Left cardiac atrium (tissue), 4 donors: Measurements from ENCODE around the gene UTS2R. TPM values are rescaled to one million over a fixed set of nuclear protein-coding genes. Genes with fewer than 3 reads are reported as not detected.
A peak's percentile ranks its signal among the peaks of the same experiment; 100 is the strongest.

Source experiments
- ATAC-seq, 2 donors: fragments of 200-7000 bp; cut with Tn5 transposase; one replicate each; pipeline ENCODE4 v1.9.1; 2020; ENCODE audit warnings: mild to moderate bottlenecking in 2 of 2, moderate library complexity in 2 of 2
- DNase-seq: peaks from one replicate; pipeline ENCODE4 v3.0.0-alpha.2; 2020
- intact Hi-C, 2 donors: fragments of 100-400 bp; cut with DNase I; formaldehyde crosslinking; loops; one replicate each; pipeline versions ENCODE4 v1.14.1 to v1.15.1; 2022 to 2023
- long read RNA-seq: library from polyadenylated mRNA; unstranded; transcript quantifications from one replicate; pipeline ENCODE4 v2.0.0, GENCODE V29; 2021
- total RNA-seq, 2 donors: library from RNA; stranded (reverse); fragmentation: NEBNext Ultra II Directional; extraction: Animal tissue kit (Norgen Biotek cat#: 25700); gene quantifications; one replicate each; pipeline ENCODE4 v1.2.1, GENCODE V29; 2021
- donor health status: DM: no; HTN: yes; CAD: no.
- donor health status: DM: no; HTN: yes; CAD: no; lungs with severe emphysema.
- donor health status: DM: yes; HTN: yes; CAD: no.
- donor health status: Dilated cardiomyopathy.

The UTS2R gene
- 1 to 10 TPM in 1 of 2 donors, under 1 TPM in 1; 0.32 to 1.4 TPM for total RNA-seq
- long read RNA-seq = 0 reads

GRCh38 chr17:82371333-82372248 is at the start of gene UTS2R:
TSS of gene UTS2R (plus strand) at chr17:82371765. CDS start at chr17:82374325, 2,560 bp downstream.
- DNase-seq (peak; percentile 16), ATAC-seq (peak in 1 of 2 donors; percentile 36)
- intact Hi-C loops = no loop called here

DNA sequence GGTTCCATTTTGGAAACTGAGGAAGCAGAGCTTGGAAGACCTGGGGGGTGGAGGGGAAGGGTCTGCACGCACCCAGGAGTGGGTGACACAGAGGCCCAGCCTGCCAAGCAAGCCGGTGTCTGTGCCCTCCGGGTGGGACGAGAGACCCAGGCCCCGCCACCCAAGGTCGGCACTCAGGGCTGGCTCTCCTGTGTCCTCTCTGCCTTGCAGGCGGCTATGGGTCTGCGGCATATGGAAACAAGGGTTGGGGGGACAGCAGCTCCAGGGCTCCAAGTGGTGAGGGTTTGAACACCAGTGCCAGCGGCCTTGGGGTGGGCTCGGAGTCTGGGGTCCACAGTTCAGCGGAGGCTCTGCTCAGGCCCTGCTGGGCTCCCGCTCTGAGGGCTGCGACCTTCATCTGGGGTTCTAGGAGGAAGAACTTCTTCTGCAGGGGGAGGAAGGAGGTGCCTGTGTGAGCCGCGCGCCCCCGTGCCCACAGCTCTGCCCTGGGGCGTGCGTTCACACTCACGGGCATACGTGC is 49.6 kb upstream of the UTS2R start:
- ATAC-seq (no peak), DNase-seq (no peak)
- intact Hi-C loops = loop anchor here (2.0 to 5.0 kb wide), 4 partner anchors 85 to 115 kb away; no protein-coding TSS in a partner anchor

DNA sequence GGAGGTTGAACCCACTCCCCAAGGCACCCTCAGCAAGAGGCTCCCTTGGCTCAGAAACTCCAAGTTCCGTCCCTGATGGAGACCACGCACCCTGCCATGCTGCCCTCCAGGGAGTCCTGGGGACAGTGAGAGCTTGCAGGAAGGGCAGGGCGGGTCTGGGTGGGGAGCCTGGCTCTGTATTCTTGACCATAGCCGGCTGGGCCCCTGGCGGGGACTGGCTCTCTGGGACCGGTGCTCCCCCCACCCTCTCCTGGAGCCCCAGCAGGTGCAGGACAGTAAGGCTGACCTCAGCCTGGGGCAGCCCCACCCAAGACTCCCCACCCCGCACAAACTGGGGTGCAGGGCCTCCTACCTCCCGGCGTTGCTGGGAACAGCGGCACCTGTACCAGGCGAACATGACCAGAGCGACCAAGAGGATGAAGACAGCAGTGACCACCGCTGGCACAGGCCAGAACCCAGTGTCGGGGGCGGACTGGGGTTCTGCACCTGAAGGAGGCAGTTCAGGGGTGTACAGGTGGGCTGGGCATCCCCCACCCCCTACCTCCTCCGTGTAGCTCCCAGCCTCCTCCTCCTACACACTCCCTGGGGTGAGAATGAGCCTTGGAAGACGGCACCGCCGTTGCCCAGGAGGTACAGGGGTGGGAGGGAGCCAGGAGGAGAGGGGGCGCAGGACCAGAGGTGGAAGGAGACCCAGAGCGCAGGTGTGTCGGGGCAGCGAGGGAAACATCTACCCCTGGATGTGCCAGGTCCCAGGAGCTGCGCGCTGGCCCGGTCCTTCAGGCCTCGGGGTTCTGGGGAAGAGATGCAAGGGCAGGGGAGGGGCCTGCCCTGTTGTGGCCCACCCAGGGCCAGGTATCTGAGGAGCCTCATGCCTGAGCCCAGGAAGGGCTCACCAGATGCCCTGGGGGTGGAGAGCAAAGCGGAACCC is 48.8 kb upstream of the UTS2R start:
- DNase-seq (peak; percentile 15), ATAC-seq (no peak)
- intact Hi-C loops = loop anchor here (5.0 kb wide), 2 partner anchors 85 to 115 kb away; no protein-coding TSS in a partner anchor

- ATAC-seq (no peak), DNase-seq (peak; percentile 23)
- intact Hi-C loops = loop anchor here (5.0 kb wide), 2 partner anchors 86 to 116 kb away; no protein-coding TSS in a partner anchor
Observed at GRCh38 chr17:82323514-82324234, 47.9 kb upstream of the UTS2R start.

DNA sequence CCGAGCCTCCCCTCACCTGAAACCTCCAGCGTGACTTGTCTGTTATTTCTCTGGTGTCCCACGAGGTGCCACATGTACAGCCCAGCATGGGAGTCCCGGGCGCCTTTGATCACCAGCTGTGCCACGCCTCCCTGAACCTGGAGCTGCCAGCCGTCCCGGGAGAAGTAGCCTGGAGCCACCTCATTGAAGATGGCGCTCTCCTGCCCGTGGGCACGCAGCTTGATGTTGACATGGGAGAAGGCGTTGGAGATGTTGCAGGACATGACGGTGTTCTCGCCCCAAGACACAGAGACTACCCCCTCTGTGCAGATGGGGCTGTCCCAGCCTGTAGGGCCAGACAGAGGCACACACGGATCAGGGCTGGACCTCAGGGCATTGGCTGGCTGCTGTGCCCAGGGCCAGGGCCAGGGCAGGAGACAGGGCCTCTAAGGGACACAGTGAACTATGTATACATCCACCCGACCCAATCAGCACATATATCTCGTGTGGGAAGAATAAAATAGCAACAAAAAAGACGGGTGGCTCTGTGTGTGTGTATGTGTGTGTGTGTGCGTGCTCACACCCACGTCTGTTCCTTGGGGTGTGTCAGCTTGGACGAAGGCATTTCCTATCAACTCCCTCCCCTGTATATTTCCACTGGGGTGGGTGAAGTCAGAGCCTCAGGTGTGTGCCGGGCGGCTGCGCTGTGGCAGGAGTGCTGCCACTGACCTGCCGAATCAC is 46.8 kb upstream of the UTS2R start:
- intact Hi-C loops = loop anchor here (5.0 kb wide), 2 partner anchors 87 to 117 kb away; no protein-coding TSS in a partner anchor
- DNase-seq (peak; percentile 14), ATAC-seq (no peak)

- intact Hi-C loops = no loop called here
- ATAC-seq = no peak
- peak; percentile 20 for DNase-seq
Observed at GRCh38 chr17:82325286-82326180, 46.0 kb upstream of the UTS2R start.

GRCh38 chr17:82327289-82327688 is 44.3 kb upstream of the UTS2R start:
- DNase-seq (no peak), ATAC-seq (no peak)
- intact Hi-C loops = no loop called here

- intact Hi-C loops = no loop called here
- no peak for ATAC-seq
- no peak for DNase-seq
Observed at GRCh38 chr17:82327757-82328140, 43.8 kb upstream of the UTS2R start.

DNA sequence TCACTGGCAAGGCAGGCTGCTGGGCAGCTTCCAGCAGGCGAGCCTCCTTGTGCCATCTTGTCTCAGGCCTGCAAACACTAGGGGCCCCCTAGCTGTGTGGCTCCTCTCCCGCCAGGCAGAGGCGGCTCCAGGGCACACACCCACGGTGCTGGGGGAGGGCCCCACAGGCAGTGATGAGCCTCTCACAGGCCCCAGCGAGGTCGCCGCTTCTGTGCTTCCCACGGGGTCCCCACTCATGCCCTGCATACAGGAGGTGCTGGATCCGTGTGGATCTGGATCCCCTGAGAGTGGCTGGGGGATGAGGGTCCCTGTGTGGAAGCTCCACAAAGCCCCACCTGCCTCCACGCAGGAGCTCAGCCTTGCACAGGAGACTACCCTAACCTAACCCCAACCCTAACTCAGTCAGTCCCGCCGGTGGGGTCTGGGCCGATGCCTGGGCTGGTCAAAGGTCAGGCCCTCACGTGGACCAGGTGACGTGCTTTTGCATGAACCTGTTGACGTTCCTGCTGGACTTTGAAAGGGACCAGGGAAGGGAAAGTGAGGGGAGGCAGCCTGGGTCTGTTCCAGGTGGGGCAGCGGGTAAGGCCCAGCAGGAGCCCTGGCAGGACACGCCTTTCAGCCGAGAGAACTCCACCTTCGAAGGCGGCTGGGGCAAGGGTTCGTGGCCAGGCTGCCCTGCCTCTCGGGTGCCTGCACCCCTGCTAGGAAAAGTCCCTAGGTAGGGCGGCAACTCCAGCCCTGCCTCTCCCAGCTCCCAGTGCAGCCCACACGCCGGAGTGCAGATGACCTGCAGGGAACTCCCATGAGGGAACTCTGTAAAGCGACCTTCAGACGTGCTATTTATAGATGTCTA is 43.2 kb upstream of the UTS2R start:
- intact Hi-C loops = no loop called here
- ATAC-seq = no peak
- peak; percentile 23 for DNase-seq

- ATAC-seq (no peak), DNase-seq (peak; percentile 18)
- intact Hi-C loops = no loop called here
Observed at GRCh38 chr17:82328994-82329507, 42.5 kb upstream of the UTS2R start.

- DNase-seq = peak; percentile 21
- intact Hi-C loops = no loop called here
- no peak for ATAC-seq
Observed at GRCh38 chr17:82329683-82330321, 41.8 kb upstream of the UTS2R start.

DNA sequence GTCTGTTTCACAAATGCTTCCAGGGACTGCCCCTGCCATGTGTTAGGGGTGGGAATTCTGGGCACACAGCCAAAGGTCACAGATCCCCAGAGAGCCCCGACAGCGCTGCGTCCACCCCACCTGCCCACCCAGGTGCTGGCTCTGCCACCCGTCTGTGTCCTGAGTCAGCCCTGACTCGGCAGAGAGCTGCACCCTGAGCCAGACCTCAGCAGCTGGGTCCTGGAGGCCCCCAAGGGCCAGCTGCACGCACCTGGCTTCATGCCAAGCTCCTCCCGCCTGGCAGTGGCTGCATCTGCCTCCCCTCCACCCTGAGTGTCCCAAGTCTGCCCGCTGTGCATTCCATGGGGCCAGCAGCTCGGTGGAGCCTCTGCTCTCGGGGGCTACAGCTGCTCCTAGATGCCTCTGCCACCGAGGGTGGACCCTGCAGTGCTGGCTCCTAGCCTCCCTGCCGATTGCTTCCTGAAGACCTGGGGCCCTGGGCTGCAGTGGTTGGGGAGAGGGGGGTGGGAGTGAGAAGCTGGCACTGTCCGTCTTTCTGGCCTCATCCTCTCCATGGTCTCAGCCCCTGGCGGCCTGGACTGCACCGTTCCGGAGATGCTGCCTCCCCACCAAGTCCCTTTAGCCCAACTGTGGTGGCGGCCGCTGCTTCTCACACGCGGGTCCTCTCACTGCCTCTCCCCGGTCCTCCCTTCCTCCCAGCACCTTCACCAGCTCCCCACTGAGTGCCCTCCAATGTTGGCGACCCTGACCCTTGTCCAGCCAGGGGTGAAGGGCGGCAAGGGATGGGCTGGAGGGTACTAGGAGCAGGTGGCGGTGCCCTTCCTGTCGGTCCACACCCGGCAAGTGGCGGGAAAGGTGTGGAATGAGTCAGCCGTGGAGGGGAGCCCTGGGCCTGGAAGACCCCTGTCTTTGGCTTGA is 41.0 kb upstream of the UTS2R start:
- intact Hi-C loops = no loop called here
- ATAC-seq (peak in 1 of 2 donors; percentile 9), DNase-seq (peak; percentile 39)

GRCh38 chr17:82331345-82331939 is 40.1 kb upstream of the UTS2R start:
- intact Hi-C loops = no loop called here
- no peak for DNase-seq
- ATAC-seq = no peak

GRCh38 chr17:82332669-82333278 is 38.8 kb upstream of the UTS2R start:
- peak; percentile 57 for DNase-seq
- ATAC-seq = peak; percentile 36 to 65
- intact Hi-C loops = no loop called here
